GM21737 (cell line): ENCODE results near the gene PYDC1.
"Not testable (repeated sequence)": the region's sequence is repeated elsewhere in the genome, so short reads cannot be mapped to it uniquely, and the experiment has no call there.

Experiments used
- ATAC-seq: cut with Tn5 transposase; IDR thresholded peaks from one replicate; pipeline ENCODE4 v1.9.1; 2021; ENCODE audit warnings: mild to moderate bottlenecking, moderate library complexity; ENCODE audit not compliant: unreplicated experiment

PYDC1 gene

DNA sequence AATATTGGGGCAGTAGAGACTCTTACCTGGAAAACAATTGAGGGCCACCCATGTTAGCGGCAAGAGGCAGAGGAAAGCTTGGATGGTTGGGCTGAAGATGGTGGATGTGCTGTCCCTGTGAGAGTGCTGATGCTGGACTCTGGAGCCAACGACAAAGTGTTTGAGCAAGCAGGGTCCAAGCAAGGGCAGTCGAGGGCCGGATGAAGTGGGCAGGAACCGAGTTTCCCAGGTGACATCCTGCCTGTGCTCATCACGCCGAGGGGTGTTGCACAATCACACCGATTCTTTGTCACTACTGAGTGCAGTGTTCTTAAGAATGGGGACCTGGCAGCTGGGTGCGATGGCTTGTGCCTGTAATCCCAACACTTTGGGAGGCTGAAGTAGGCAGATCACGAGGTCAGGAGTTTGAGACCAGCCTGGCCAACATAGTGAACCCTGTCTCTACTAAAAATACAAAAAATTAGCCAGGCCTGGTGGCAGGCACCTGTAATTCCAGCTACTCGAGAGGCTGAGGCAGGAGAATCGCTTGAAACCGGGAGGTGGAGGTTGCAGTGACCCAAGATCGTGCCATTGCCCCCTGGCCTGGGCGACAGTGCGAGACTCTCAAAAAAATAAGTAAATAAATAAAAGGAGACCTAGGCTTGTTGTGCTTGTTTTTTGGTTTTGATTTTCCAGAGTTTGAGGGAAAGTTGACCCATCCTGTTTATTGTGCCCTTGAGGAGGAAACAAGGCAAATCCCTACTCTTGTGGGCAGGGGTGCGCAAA lies 20.4 kb downstream of the PYDC1 start:
- no peak for ATAC-seq

DNA sequence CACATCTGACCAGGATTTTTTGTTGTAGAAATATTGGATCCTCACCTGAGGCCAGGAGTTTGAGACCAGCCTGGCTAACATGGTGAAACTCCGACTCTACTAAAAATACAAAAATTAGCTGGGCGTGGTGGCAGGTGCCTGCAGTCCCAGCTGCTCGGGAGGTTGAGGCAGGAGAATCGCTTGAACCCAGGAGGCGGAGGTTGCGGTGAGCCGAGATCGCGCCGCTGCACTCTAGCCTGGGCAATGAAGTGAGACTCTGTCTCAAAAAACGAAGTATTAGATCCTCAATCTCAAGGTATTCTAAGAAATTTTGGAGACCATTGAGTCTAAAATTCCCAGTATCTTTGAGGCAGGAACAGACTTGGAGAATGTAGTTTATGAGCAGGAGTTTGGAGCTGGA lies 21.1 kb downstream of the PYDC1 start:
- not testable (repeated sequence) for ATAC-seq

DNA sequence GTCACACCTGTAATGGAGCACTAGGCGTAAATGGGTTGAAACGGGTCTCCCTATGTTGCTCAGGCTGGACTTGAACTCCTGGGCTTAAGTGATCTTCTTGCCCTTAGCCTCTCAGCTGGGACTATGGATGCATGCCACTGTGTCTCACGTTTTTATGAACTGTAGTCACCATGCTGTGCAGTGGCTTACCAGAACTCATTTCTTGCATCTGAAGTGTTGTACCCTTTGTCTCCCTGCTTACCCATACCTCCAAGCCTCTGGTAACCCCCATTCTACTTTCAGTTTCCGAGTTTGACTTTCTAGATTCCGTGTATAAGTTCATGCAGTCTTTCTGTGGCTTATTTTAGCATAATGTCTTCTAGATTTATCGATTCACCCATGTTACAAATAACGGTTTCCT lies 22.0 kb downstream of the PYDC1 start:
- ATAC-seq, result no peak

DNA sequence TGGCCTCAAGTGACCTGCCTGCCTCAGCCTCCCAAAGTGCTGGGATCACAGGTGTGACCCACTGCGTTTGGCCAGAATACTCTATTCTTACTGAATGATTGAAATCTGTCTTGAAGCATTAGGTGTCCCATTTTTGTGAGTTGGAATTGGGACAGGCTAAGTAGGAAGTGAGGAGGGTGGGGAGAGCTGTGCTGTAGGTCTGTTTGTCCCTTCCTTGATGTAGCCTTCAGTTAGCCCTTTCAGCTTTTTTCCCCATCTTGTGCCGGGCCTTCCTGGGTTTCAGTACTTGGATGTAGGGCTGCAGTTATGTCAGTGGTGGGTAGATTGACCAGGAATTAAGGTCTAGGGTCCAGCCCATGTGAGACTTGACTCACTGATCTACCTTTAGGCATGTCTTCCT lies 23.1 kb downstream of the PYDC1 start:
- no peak for ATAC-seq

DNA sequence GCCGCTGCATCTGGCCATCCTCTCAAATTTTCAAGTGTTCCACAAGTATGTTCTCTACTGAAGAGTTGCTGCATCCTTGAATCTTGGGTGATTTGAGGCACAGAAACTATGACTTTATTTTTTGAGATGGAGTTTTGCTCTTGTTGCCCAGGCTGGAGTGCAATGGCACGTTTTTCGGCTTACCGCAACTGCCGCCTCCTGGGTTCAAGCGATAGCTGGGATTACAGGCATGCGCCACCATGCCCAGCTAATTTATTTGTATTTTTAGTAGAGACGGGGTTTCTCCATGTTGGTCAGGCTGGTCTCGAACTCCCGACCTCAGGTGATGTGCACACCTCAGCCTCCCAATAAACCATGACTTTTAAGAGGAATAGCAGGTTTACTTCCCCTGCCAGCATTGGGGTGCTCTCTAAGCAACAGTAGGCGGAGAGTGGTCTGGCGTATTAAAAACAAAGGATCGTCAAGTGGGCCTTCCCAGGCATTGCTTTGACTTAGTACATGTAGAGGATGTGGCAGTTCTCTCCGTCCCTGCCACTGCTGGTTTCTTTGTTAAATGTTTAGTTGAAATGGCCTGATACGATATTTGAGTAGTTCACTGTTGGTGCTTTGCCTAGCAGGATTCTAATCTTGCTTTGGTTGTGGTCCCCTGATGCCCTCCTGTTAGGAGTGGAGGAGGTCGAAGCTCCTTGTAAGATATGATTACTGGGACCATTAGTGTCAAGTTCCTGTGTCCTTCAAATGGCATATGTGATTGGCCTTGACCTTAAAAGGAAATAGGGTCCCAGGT lies 23.9 kb downstream of the PYDC1 start:
- ATAC-seq, result no peak

DNA sequence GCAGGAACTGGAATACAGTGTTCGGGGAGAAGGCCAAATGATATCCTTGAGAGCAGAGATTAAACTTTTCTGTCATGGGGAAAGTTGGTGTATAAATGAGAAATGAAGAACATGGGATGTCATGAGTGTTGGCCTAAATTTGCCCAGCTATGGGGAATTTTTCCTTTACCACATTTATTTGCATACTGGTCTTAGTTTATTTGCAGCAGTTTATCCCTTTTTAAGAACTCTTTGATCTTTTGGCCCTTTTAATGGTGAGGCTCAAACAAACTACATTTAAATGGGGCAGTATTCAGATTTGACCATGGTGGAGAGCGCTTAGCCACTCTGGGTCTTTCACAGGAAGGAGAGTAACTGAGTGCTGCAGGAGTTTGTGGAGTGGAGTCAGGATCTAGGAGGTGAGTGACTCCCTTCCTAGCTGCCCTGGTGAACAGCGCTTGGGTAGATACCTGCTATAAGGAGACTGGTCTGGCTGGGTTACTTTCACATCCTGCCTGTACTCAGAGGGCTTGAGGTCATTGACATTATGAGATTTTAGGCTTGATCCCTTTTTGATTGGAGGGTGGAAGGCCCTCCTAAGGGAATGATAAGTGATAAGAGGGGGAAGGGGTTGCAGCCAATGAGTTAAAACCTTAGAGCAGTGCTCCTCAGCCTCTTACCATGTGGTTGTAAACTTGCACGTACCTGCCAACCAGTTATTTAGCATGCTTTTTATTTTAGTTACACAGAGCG lies 25.1 kb downstream of the PYDC1 start:
- no peak for ATAC-seq

DNA sequence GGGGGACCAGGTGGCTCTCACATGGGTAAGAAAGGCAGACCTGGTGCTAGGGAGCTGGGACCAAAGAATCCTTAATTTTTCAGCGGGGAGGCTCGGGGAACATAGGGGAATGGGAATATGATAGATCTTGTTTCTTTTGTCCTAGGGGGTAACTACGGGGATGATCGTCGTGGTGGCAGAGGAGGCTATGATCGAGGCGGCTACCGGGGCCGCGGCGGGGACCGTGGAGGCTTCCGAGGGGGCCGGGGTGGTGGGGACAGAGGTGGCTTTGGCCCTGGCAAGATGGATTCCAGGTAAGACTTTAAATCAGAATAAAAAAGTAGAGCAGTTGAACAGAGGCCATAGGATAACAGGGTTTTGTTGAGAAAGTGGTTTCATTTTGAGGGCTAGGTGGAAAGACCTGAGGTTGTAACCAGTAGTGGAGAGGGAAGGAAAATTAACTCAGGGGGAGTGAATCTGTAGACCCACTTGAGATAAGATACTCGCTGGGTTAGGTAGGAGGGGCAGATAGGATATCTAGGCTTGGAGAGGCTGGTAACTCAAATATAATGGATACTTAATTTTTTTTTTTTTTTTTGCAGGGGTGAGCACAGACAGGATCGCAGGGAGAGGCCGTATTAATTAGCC lies 26.0 kb downstream of the PYDC1 start:
- no peak for ATAC-seq

DNA sequence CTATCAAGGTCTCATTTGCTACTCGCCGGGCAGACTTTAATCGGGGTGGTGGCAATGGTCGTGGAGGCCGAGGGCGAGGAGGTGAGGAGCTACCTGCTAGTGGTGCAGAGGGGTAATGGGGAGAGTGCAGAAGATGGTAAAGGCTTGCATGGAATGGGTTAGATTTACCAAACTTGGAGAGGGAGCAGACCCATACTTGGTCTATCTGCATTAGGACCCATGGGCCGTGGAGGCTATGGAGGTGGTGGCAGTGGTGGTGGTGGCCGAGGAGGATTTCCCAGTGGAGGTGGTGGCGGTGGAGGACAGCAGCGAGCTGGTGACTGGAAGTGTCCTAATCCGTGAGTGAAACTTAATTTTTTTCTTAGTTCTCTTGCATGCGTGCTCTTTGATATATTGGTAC lies 26.9 kb downstream of the PYDC1 start:
- no peak for ATAC-seq

DNA sequence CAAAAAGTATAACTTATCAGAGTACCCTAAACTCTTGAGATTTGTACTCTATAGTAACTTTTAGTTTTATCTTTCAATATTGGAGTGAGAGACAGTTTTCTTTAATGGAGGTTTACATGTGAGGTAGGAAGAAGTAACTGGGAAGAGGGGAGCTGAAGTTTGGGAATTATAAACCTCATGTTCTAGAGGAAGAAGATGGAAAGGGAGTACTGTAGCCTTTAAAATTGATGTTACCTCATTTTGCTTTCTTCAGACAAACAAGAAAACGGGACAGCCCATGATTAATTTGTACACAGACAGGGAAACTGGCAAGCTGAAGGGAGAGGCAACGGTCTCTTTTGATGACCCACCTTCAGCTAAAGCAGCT lies 27.5 kb downstream of the PYDC1 start:
- no peak for ATAC-seq

DNA sequence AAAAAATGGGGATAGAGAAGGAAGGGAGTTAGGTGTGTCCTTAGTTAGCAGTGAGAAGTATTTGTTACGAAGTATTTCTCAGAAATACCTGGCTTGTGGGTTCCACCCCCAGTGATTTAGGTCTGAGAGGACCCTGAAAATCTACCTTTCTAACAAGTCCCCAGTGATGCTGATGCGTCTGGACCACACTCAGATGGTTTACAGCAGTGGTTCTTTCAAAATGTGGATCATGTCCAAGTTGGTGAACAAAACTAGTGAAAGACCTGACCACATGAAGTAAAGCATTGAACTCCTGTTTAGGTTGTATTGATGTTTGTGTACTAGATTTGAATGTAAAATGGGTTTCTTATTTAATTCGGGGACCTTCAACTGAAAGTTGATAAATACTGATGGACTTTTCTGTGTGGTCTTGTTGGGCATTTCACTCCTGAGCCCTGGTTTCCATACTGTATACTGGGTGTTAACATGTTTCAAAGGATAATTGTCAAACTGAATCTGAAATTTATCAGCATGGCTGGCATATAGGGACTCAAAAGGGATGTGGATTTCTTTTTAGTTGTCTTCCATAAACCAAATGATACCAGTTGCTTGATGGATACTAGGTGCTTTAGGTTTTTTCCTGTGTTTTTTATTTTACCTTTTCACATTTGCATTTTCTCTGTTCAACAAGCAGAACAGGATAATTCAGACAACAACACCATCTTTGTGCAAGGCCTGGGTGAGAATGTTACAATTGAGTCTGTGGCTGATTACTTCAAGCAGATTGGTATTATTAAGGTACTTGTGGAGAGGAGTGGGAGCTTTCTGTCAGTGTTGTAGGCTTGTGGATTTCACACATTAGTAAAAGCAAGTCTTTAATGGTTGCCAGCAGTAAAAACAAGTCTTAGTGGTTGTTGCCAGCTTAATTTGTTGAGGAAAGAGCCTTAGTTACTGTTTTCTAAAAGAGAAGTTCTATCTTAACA lies 28.2 kb downstream of the PYDC1 start:
- no peak for ATAC-seq

DNA sequence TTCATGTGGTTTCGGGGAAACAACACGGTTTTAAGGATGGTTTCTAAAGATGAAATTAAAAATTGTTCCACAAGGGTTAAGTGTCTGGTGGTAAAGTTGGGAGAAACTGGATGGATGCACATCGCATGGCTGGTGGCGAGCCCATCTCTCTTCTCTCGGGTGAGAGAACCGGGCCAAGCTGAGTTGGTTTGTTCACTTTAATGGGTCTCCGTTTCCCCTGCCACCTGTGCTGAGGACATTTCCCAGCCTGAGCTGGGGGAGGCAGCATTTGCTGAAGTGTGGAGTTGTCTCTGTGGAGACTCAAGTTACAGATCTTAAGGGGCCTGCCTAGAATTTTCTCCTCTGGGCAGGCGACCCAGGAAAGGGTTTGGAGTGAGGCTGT lies 29.1 kb downstream of the PYDC1 start:
- no peak for ATAC-seq

DNA sequence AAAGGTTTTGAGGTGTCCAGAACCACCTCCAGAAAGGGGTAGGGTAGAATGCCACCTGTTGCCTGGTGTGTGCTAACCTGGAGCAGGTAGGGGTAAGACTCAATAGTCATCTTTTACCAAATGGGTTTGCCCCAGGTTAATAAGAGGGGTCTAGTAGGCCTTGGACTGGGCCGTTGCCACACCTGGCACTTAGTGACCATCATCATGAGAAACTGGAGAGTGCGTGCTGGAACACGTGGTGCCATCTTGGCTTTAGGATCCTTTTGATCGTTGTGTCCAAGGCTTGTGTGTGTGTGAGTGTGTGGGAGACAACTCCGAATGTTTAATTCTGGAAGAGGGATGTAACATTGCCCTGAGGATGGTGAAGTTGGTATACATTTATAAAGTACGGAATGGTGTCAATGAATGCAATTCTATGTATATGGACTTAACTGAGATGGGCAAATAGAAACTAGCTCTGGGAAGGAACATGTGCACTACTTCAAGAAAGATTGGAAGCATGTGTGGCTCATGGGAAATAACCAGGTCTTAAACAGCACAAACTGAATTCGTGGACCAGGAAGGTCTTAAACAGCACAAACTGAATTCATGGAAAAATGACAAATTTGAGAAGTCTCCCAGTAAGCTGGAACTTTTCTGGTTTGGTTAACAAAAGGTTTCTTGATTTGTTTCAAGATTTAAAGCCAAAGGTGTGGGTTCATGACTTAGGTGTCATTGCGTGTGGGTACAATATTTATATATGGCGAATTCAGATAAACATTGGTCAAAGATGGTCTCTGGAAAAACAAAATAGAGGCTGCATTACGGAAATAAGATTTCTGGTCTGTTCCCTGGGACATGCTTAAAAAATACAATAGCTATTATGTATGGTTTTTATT lies 29.8 kb downstream of the PYDC1 start:
- no peak for ATAC-seq

DNA sequence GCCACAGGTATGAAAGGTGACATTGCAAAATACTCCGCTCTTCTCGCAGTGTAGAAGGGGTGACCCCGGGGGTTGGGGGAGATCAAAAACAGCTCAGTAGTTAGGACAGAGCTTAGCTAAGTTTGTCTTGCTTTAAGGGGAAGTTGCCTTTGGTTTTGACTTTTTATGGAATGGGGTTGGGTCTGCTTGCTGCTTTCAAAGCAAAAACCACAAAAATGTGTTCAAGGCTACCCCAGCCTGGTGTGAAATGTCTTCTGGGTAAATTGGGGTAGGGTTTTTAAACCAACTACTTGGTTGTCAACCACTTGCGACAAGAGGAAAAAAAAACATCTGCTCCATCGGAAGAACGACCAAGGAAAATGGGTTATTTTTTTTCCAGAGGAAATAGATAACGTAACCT lies 30.8 kb downstream of the PYDC1 start:
- ATAC-seq, result no peak

DNA sequence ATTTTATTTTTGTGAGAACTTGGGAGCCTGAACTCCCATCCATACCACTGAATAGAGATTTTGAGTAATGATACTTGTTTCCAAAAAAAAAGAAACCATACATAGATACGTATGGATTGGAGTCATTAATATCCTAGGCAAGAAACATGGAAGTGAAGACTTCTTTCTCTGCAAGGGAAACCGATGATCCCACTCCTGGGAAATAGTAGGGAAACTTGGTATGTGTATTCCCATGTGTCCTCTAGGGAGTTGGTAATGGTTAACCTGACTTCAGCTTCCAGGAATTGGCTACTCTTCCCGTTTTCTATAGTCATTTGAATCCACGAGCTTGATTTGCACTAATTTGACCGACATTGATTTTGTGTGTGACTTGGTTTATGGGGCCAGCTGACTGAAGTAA lies 31.6 kb downstream of the PYDC1 start:
- no peak for ATAC-seq

DNA sequence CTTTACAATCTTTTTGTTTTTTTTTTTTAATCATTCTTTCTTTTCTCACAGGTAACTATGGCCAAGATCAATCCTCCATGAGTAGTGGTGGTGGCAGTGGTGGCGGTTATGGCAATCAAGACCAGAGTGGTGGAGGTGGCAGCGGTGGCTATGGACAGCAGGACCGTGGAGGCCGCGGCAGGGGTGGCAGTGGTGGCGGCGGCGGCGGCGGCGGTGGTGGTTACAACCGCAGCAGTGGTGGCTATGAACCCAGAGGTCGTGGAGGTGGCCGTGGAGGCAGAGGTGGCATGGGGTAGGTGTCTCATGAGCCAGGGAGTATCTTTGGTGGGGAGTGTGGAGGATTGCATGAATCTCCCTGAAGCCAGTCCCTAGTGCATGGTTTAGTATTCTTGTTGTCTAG lies 32.0 kb downstream of the PYDC1 start:
- ATAC-seq, result no peak

DNA sequence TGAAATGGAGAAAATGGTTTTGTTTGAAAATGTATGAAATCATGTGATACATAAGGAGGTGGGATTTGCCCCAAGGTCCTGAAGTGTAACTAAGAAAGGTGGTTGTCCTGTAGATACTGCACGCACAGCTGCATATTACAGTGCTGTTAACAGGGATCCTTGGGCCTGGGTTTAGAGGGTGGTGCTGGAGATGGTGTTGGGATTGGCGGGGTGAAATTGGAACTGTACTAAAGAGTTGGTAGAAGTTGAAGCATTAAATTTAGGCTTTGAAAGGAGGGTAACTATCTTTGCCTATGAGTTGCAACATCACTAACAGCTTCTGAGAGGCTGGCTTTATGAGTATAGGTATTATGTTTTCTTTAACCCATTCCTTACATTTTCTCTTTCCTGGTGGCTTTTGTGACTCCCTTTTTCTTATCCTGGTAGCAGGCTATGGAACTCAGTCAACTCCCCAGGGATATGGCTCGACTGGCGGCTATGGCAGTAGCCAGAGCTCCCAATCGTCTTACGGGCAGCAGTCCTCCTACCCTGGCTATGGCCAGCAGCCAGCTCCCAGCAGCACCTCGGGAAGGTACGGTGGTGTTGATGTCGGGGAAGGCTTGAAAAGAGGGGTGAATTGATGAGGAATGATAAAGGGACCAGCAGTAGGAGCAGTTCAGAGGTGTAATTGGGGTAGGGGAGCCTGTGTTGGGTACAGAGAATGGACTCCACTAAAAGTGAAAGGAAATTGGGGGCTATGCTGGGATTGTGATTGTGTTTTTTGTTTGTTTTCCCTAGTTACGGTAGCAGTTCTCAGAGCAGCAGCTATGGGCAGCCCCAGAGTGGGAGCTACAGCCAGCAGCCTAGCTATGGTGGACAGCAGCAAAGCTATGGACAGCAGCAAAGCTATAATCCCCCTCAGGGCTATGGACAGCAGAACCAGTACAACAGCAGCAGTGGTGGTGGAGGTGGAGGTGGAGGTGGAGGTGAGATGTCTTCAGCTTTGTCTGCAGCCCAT lies 33.2 kb downstream of the PYDC1 start:
- no peak for ATAC-seq

DNA sequence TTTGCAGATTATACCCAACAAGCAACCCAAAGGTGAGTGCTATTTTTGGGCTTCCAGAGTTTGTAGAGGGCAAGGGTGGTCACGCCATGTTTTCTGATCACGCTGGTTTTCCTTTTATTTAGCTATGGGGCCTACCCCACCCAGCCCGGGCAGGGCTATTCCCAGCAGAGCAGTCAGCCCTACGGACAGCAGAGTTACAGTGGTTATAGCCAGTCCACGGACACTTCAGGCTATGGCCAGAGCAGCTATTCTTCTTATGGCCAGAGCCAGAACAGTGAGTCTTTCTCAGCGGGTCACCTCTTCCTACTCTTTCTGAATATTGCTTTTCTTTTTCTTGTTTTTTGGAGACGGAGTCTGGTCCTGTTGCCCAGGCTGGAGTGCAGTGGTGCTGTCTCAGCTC lies 34.5 kb downstream of the PYDC1 start:
- no peak for ATAC-seq
